HepG2 (cell line): ENCODE results near the gene NUP58. TPM values are rescaled to one million over a fixed set of nuclear protein-coding genes. Genes with fewer than 3 reads are reported as not detected.

Experiments used
- CCAR2 ChIP-seq: fragments of 200-400 bp; formaldehyde crosslinking; optimal IDR thresholded peaks from 2 replicates; pipeline ENCODE3; 2018; ENCODE audit warnings: low read depth, mild to moderate bottlenecking, low read length, moderate library complexity
- E2F2 ChIP-seq: sonication (generic); formaldehyde crosslinking; IDR thresholded peaks from 2 replicates; pipeline ENCODE4 v1.4.0; 2020; ENCODE audit warnings: missing genetic modification reagents, borderline replicate concordance
- GATAD2A ChIP-seq: IDR thresholded peaks from 2 replicates; pipeline ENCODE4 v1.6.1; 2016
- GPBP1L1 ChIP-seq: sonication (generic); formaldehyde crosslinking; IDR thresholded peaks from 2 replicates; pipeline ENCODE4 v1.5.0; 2020; ENCODE audit warnings: mild to moderate bottlenecking, missing genetic modification reagents
- MED8 ChIP-seq: sonication (generic); formaldehyde crosslinking; IDR thresholded peaks from 2 replicates; pipeline ENCODE4 v1.8.1; 2023; ENCODE audit warnings: mild to moderate bottlenecking, missing genetic modification reagents; ENCODE audit not compliant: insufficient replicate concordance
- MTERF4 ChIP-seq: sonication (generic); formaldehyde crosslinking; IDR thresholded peaks from 2 replicates; pipeline ENCODE4 v1.8.0; 2023; ENCODE audit warnings: mild to moderate bottlenecking, missing genetic modification reagents
- NR2F6 ChIP-seq, 2 experiments: IDR thresholded peaks; 2 replicates each; pipeline ENCODE4 v1.6.1; 2016; ENCODE audit warnings: antibody characterized with exemption in 1 of 2, mild to moderate bottlenecking in 1 of 2
- ONECUT2 ChIP-seq: sonication (generic); formaldehyde crosslinking; IDR thresholded peaks from 2 replicates; pipeline ENCODE4 v1.4.0; 2020; ENCODE audit warnings: missing genetic modification reagents
- PAXIP1 ChIP-seq: sonication (generic); formaldehyde crosslinking; conservative IDR thresholded peaks from 2 replicates; pipeline ENCODE4 v1.4.0; 2020; ENCODE audit warnings: mild to moderate bottlenecking, missing genetic modification reagents, moderate library complexity
- POGZ ChIP-seq: sonication (generic); formaldehyde crosslinking; IDR thresholded peaks from 2 replicates; pipeline ENCODE4 v1.4.0; 2020; ENCODE audit warnings: mild to moderate bottlenecking, missing genetic modification reagents
- RARA ChIP-seq: IDR thresholded peaks from 2 replicates; pipeline ENCODE4 v1.6.1; 2016; ENCODE audit warnings: missing genetic modification reagents, missing compliant biosample characterization
- SP4 ChIP-seq: sonication (generic); formaldehyde crosslinking; IDR thresholded peaks from 2 replicates; pipeline ENCODE4 v1.8.1; 2023; ENCODE audit warnings: mild to moderate bottlenecking, missing genetic modification reagents
- SRSF9 ChIP-seq: fragments of 200-400 bp; formaldehyde crosslinking; IDR thresholded peaks from 2 replicates; pipeline ENCODE4 v1.6.1; 2018; ENCODE audit warnings: borderline replicate concordance, mild to moderate bottlenecking, low read depth, low read length; ENCODE audit not compliant: insufficient read depth, poor library complexity, severe bottlenecking
- SUZ12 ChIP-seq: fragments of 150-350 bp; IDR thresholded peaks from 2 replicates; pipeline ENCODE4 v1.6.1; 2014; ENCODE audit warnings: low read depth, low read length
- ZFP36 ChIP-seq: fragments of 150-350 bp; IDR thresholded peaks from 2 replicates; pipeline ENCODE4 v1.6.1; 2018; ENCODE audit warnings: borderline replicate concordance, low read length, low read depth; ENCODE audit not compliant: partially characterized antibody
- ZNF644 ChIP-seq: IDR thresholded peaks from 2 replicates; pipeline ENCODE4 v1.6.1; 2016; ENCODE audit warnings: low read depth
- ZNF720 ChIP-seq: sonication (generic); formaldehyde crosslinking; IDR thresholded peaks from 2 replicates; pipeline ENCODE4 v1.4.0; 2020; ENCODE audit warnings: missing genetic modification reagents
- ZNF773 ChIP-seq: sonication (generic); formaldehyde crosslinking; IDR thresholded peaks from 2 replicates; pipeline ENCODE4 v1.4.0; 2020; ENCODE audit warnings: missing genetic modification reagents, borderline replicate concordance
- ZNF850 ChIP-seq: sonication (generic); formaldehyde crosslinking; conservative IDR thresholded peaks from 2 replicates; pipeline ENCODE4 v1.9.0; 2021; ENCODE audit warnings: mild to moderate bottlenecking, missing genetic modification reagents
- polyA plus RNA-seq, 8 experiments: library from polyadenylated mRNA; depleted of rRNA in 3 of 8; stranded (reverse) in 7 of 8; unstranded in 1 of 8; fragments of >200 nt; fragmentation: Illumina TruSeq in 4 of 8; extraction: Trizol in 4 of 8; gene quantifications; 2 replicates each; pipeline versions ENCODE4 v1.2.1 to v1.2.3, GENCODE V29; 2011 to 2016; ENCODE audit warnings: low read depth in 4 of 8, missing spikeins in 1 of 8, mixed read lengths in 1 of 8; ENCODE audit not compliant: insufficient read depth in 1 of 8
- total RNA-seq, 5 experiments: library from RNA; depleted of rRNA; stranded (reverse); fragments of >200 nt; fragmentation: Illumina TruSeq; extraction: Trizol; gene quantifications; 2 replicates each; pipeline ENCODE4 v1.2.3, GENCODE V29; 2016; ENCODE audit warnings: low read depth in 1 of 5

The NUP58 gene
- total and polyA plus RNA-seq, 2 of the 13 experiments (the other 11 are each of a cell fraction or from before 2014, with no cell fraction given) = 45.4 to 46.5 TPM

- TF ChIP-seq GPBP1L1 (CRISPR knock-in tag) = no peak
- peak; percentile 65; the same call in 1 of the 2 replicates for TF ChIP-seq SP4 (CRISPR knock-in tag)
- TF ChIP-seq SRSF9 = no peak
- TF ChIP-seq ONECUT2 (CRISPR knock-in tag) = no peak
- no peak for TF ChIP-seq CCAR2
- TF ChIP-seq GATAD2A (CRISPR knock-in tag) = no peak
- no peak for TF ChIP-seq E2F2 (CRISPR knock-in tag)
- TF ChIP-seq MTERF4 (CRISPR knock-in tag) = 0 out of 2 replicates have a peak, but pooled peaks have one; percentile 45
- TF ChIP-seq POGZ (CRISPR knock-in tag) = peak; percentile 98
- TF ChIP-seq ZNF720 (CRISPR knock-in tag) = no peak
- TF ChIP-seq RARA (CRISPR knock-in tag) = no peak
- TF ChIP-seq SUZ12 = peak; percentile 45; the same call in 1 of the 2 replicates
- TF ChIP-seq ZNF773 (CRISPR knock-in tag) = no peak
- TF ChIP-seq ZNF850 = no peak
- no peak for TF ChIP-seq ZNF644 (CRISPR knock-in tag)
- TF ChIP-seq MED8 (CRISPR knock-in tag) = peak; percentile 51
- 0 out of 2 replicates have a peak, but pooled peaks have one; percentile 22 for TF ChIP-seq PAXIP1 (CRISPR knock-in tag)
- TF ChIP-seq ZFP36 = no peak
- no peak for TF ChIP-seq NR2F6 (IDR thresholded peaks at IDR 0.05)
- TF ChIP-seq NR2F6 (CRISPR knock-in tag; IDR thresholded peaks at IDR 0.05) = no peak; the same call in 1 of the 2 replicates
These were observed at the start of gene NUP58 (continued) for GRCh38 chr13:25301347-25302113.
